ENCODE data around the gene PKLR. TPM values are rescaled to one million over a fixed set of nuclear protein-coding genes. Genes with fewer than 3 reads are reported as not detected.

Gene PKLR
- total RNA-seq, 1 experiment from 2014 or later, result 0.17 TPM

GRCh38 chr1:155254228-155254713 is 47.0 kb downstream of the PKLR start:
- POLR2A ChIA-PET, result no interaction called here
- H3K4me2 ChIP-seq (ENCODE audit: low read length), result peak overlapping the region; percentile 95
- H3K27me3 ChIP-seq (ENCODE audit: insufficient read depth, low read length), result no peaks in the 10 kb centered on the region
- DNase-seq (ENCODE audit: low read depth, low spot score) (no peak), ATAC-seq (no peak)
- no peaks in the 10 kb centered on the region for H3K9me3 ChIP-seq (ENCODE audit: control insufficient read depth in 1 of 2, insufficient read depth in 1 of 2, low read depth in 1 of 2, low read length in 2 of 2)
- no peaks in the 10 kb centered on the region for H3K9me2 ChIP-seq (ENCODE audit: insufficient read depth)
- H3K79me2 ChIP-seq (ENCODE audit: insufficient read depth, low read length), result peaks cover 11% of the 10 kb centered on the region; the same call in 1 of the 2 replicates
- no peak overlapping the region for H2AFZ ChIP-seq (ENCODE audit: low read depth, low read length, poor library complexity, severe bottlenecking)
- RAD21 ChIA-PET (ENCODE audit: low non-redundant PET in 1 of 2, low total read pairs in 2 of 2, uncharacterized antibody in 2 of 2, unreplicated experiment in 2 of 2), result no interaction called here
- CTCF ChIA-PET, result interaction anchor here (1.5 kb wide), 1 partner anchor 81 kb away, joined by 3 read pairs; the partner anchor contains the start of gene KRTCAP2
- H3K27ac ChIP-seq (ENCODE audit: low read depth, low read length), result peak overlapping the region; percentile 62
- H3K36me3 ChIP-seq (ENCODE audit: control insufficient read depth in 1 of 2, insufficient read depth in 2 of 2, low read length in 2 of 2), result peaks cover 7 to 8% of the 10 kb centered on the region in 2 experiments; a peak in 3 of 4 replicates
- intact Hi-C loops (cut with micrococcal nuclease), result loop anchor here (5.0 kb wide), 1 partner anchor 53 kb away; the partner anchor contains the start of gene FDPS
- peak overlapping the region; percentile 81 for H3K9ac ChIP-seq (ENCODE audit: low read length)
- no TSS peak for BruUV-seq (replicated peaks)
- peaks cover 16 to 35% of the 10 kb centered on the region in 2 experiments; a peak in 3 of 4 replicates for H3K4me1 ChIP-seq (ENCODE audit: control insufficient read depth in 1 of 2, insufficient read depth in 2 of 2, low read length in 2 of 2)
- TF ChIP-seq EZH2phosphoT487 (IDR thresholded peaks at IDR 0.05; ENCODE audit: borderline replicate concordance) (no peak), EGR1 (IDR thresholded peaks at IDR 0.05; ENCODE audit: low read depth) (no peak), EZH2 (IDR thresholded peaks at IDR 0.05) (no peak), YY1 (IDR thresholded peaks at IDR 0.05; ENCODE audit: extremely low read depth, insufficient replicate concordance, low read depth, low read length) (no peak), ATF3 (IDR thresholded peaks at IDR 0.05) (no peak), SP1 (IDR thresholded peaks at IDR 0.05; ENCODE audit: low read depth) (no peak), ZFX (IDR thresholded peaks at IDR 0.05) (no peak), RAD21 (IDR thresholded peaks at IDR 0.05; ENCODE audit: low read depth) (no peak), ELF1 (IDR thresholded peaks at IDR 0.05; ENCODE audit: borderline replicate concordance, low read depth) (no peak), ZBTB33 (IDR thresholded peaks at IDR 0.05; ENCODE audit: extremely low read depth, insufficient replicate concordance, low read length) (no peak), JUND (IDR thresholded peaks at IDR 0.05) (no peak), CTCF (IDR thresholded peaks at IDR 0.05 in 2 of 3, conservative IDR thresholded peaks at IDR 0.05 in 1 of 3; ENCODE audit: borderline replicate concordance in 1 of 3, insufficient read depth in 1 of 3, low read depth in 2 of 3, low read length in 2 of 3) (no peak), FOSL1 (IDR thresholded peaks at IDR 0.05; ENCODE audit: low read depth) (no peak)
- no peaks in the 10 kb centered on the region for H4K20me1 ChIP-seq (ENCODE audit: insufficient read depth)
- H3K4me3 ChIP-seq (replicated peaks in 1 of 2; ENCODE audit: low read depth in 1 of 2, low read length in 2 of 2), result peak overlapping the region; percentile 75 to 84
